H54 (cell line): ENCODE results near the gene DLX4.

Experiments used
- DNase-seq: peaks from one replicate; pipeline ENCODE4 v3.0.0; 2011; ENCODE audit warnings: low spot score, mixed read lengths; ENCODE audit not compliant: insufficient read length
- FAIRE-seq: peaks from 3 replicates; lab custom pipeline; 2011; peaks lifted over from hg19 to GRCh38; lab: Jason Lieb, UNC
- POLR2A ChIP-seq: IDR thresholded peaks from 2 replicates; pipeline ENCODE4 v1.6.1; 2011; ENCODE audit warnings: low read depth, mild to moderate bottlenecking, low read length

DLX4 gene

DNA sequence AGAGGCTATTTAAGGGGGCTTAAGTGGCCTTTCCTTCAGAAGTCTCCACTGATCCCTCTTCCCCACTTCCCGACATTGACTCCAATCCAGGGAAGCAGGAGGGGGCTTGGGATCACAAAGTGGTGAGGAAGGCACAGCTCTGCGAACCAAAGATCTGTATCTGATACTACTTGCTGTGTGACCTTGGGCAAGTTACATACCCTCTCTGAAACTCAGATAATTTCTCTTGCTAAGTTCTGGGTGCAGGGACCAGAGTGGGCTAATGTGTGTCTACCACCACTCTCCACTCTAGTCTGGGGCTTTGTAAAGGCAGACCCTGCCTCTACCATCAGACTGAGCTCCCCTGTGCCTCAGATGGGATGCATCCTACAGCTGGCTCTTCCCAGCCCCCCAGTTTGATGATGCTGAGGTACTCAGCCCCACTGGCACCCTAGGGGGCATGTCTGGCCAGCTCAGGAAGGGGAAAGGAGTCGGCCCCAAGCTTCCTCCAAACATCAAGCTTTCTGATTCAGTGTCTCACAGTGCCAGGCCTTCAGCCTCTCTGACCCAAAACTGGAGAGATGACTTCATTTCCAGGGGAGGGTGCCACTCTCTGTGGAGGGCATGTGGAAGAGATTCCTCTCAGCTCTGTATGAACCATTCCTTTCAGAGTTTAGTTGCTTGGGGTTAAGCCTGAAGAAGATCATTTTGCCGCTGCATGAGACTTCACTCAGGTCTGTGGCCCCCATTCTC, 10.9 kb downstream of the DLX4 start:
- no peak for TF ChIP-seq POLR2A
- DNase-seq (peak; percentile 76), FAIRE-seq (no peak)

DNA sequence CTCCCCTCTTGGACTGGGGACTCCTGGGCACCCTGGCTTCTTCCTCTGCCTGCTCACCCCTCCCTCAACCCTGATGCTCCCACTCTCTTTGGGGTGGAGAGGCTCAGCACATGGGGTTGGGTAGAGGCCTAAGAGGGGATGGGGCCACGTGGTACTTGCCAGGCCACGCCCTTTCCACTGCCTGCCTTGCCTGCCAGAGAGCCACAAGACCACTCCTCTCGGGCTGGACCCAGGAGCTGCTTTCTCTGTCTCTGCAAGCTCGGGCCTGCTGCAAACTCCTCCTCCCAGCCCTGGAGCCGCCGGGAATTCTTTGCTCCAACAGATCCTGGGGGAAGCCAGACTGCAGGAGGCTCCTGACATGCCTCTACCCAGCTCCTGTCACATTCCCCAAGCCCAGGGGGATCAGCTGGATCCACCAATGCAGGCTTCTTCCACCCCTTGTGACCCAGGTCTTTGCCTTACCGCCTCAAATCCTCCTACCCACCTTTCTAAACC, 11.8 kb downstream of the DLX4 start:
- FAIRE-seq (no peak), DNase-seq (no peak)
- TF ChIP-seq POLR2A = no peak

DNA sequence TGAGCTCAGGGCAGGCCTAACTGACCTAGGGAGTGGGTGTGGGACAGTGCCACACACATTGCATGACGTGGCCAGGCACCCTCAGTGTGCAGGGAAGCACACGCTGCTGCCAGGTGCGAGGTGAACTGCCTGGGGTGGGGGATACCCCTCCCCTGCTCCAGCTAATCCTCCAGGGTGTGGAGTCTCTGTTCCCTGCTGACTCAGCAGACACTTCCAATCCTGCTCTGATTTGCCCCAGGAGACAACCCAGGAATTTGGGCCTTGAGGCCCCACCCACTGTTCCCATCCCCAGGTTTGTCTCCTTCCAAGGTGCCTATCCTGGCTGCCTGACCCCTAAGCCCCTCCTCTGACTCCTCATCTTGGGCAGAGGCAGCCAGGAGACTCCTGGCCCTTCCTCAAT, 15.3 kb downstream of the DLX4 start:
- TF ChIP-seq POLR2A = no peak
- DNase-seq (no peak), FAIRE-seq (no peak)

DNA sequence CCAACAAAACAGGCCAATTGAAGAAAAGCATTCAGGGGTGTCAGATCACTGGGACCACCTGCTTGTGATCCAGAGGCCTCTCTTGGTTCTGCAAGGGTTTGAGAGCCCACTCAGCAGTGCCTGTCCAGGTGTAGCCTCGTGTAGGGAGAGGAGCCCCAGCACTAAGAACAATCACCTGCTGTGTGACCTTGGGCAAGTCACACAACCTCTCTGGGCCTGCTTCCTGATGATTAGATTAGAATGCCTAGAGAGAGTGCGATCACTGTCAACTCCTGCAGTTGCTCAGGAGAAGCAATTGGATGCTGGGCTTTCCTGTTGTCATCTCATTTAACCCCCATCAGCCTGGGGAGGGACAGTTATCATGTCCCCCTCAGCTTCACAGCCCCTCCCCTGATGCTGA, 15.8 kb downstream of the DLX4 start:
- FAIRE-seq (no peak), DNase-seq (no peak)
- TF ChIP-seq POLR2A = no peak

DNA sequence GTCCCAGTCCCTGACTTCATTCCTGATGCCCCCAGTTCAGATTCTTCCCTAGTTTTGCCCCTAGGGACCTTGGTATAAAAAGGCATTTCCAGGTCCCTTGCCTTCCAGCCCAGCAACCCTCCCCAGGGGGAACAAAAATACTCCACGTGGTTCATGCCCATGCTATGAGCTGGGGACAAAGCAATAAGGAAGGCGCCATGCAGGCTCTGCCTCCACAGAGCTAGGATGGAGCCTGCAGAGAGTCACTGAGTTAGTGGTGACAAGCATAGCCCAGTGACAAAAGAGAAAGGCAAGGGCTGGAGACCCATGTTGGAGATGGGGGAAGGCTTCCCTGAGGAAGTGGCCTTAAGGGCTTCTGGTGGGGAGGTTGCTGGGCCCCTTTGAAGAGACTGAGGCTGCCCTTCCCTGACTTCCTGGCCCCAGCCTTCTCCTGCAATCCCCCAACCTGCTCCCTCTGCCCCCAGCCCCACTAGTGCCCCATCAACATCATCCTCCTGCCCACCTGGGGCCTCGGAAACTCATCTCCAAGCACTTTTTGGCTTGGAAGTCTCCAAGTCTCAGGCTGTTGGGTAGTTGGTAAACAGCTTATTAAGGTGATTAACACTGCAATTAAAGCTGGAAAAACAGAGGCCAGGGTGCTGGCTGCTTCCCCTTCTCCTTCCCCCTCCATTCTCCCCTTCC, 16.5 kb downstream of the DLX4 start:
- TF ChIP-seq POLR2A = no peak
- FAIRE-seq (no peak), DNase-seq (no peak)

DNA sequence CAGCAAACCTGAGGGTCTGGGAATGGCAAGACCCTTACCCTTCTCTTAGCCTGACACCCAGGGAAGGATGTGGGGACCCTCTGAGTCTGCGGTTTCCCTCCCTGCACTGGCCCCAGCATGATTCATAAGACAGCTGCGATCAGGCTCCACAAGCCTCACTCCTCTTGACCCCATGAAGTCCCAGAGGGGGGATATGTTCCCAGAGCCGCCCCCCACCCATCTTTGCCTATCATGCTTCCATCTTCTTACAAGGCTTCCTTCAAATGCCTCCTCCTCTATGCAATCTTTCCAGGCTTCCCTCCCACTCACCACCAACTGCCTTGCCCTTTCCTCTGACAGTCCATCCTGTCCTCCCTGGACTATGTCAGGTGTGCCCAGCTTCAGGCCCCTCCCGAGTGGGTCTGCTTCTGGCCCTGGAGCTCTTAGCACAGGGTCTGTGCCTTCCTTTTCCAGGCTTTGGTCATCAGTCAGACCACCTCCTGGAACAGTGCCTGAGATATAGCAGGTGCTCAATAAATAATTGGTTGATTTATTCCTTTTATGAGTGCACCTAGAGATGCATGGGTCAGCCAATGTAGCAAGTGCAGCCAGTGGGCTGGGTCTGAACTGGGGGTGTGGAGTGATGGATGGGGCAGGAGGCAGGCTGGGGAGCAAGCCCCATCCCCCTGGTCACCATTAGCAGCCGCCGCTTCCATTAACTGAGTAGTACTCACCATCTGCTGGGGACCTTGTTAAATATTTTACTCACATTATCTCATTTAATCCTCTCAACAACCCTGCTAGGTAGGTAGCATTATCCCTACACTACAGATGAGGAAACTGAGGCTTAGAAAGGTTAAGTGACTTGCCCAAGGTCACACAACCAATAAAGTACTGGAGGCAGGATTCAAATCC, 17.7 kb downstream of the DLX4 start:
- FAIRE-seq (no peak), DNase-seq (no peak)
- no peak for TF ChIP-seq POLR2A

DNA sequence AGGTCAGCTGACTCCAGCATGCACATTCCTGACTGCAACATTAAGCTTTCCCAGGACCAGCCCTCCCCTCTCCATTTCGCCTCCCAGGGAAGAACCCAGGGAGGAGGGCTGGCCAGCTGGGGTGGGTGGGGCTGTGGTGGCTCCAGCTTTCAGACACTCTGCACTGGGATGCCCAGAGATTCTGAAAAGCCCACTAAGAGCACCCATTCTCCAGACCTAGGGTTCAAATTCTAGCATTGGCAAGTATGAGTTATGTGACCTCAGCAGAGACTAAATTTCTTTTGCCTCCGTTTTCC, 18.2 kb downstream of the DLX4 start:
- FAIRE-seq = no peak
- no peak for TF ChIP-seq POLR2A
- no peak for DNase-seq

DNA sequence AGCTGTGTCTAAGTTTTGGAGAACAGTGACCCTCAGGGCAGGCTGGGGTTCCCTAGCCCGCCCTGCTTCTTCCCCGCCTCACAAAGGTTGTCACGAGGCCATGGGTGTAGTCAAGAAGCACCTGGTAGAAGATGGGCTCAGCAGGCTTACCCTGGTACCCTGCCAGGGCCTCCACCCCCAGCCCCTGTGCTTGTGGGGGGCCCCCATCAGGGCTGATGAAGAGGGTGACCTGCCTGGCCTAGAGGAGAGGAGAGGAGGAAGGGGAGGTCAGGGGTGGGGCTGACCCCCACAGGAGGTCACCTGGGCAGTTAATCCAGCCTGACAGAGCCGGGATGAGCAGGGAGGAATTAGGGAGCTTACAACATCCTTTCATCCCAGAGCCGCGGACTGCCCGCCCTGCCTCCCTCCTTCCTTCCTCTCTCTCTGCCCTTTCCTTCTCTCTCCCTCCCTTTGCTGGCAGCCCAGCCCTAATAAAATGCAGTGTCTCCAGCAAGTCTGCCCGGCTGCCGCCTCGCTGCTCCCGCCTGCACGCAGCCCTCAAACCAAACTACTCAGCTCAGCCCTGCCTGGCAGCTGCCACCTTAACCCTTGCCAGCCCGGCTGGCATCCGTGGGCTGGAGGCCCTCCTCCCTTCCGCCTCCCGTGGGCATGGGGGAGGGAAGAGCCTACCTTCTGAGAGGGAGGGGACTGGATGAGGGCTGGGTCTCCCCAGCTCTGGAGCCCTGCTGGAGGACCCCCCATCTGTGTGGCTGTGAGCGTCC, 18.9 kb downstream of the DLX4 start:
- TF ChIP-seq POLR2A = 0 out of 2 replicates have a peak, but pooled peaks have one; percentile 3
- no peak for FAIRE-seq
- peak; percentile 93 for DNase-seq

DNA sequence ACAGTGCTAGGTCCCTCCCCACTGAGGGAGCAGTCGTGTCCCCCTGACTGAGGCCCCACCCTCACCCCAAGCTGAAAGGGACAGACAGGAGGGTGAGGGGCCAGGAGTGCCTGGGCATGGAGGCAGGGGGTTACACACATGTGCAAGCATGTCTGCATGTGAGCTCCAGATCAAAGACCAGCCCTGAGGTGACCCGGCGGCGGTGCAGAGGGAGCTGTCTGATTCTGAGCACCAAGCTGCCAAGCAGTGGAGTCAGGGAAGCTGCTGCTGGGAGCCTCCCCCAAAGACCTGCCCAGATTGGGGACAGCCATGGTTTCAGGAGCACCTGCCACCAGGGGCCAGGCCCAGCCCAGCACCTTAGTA, 20.5 kb downstream of the DLX4 start:
- TF ChIP-seq POLR2A = no peak
- FAIRE-seq = no peak
- no peak for DNase-seq

DNA sequence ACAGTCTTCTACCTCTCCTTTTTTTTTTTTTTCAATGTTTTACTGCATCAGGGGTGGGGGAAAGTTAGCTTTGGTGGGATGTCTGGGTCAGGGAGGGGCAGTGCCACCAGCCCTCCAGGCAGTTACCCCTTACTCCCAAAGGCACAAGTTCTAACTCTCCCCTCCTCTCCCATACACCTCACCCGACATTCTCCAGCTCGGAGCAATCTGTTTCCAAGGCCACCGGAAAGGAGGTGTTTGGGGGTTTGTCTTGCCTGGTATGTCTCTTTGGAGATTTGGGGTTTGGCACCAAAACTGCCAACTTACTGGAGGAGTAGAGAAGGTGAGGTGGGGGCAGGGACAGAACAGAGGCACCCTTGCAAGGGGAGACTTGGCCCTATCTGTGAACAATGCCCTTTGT, 21.3 kb downstream of the DLX4 start:
- TF ChIP-seq POLR2A = no peak
- DNase-seq = no peak
- FAIRE-seq = no peak

DNA sequence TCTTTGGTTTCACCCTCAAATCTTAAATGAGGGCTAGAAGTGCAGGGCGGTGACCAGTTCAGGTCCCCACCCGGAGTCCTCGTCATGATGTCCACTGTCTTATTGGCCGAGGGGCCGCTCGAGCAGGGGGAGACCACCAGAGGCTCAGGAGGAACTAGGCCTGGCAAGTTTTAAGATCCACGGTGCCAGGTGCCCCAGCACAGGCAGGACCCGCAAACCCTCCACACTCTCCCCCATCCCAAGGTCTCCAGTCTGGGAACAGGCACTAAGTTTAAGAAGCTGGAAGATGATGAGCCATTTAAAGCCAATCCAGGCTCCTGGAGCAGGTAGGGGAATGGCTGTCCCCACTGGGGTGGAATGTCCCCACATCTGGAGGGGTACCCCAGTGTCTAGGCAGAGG, 21.9 kb downstream of the DLX4 start:
- TF ChIP-seq POLR2A = no peak
- FAIRE-seq (no peak), DNase-seq (no peak)

DNA sequence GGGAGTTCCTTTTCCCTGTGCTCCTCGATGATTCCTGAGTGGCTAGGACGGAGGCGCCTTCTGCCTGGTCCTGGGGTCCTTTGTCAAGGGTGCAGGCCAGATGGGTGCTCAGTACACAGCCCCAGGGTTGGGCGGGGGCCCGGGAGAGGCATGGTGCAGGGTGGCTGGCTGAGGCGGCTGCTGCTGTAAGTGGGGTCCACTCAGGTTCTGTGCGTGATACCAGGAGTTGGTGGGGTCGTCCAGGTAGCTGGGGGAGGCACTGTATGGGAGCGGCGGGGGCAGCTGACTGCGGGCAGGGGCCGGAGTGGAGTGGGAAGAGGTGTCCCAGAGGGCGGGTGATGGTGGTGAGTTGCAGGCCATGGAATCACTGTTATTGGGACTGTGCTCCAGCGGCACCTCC, 22.4 kb downstream of the DLX4 start:
- no peak for DNase-seq
- FAIRE-seq = no peak
- no peak for TF ChIP-seq POLR2A

DNA sequence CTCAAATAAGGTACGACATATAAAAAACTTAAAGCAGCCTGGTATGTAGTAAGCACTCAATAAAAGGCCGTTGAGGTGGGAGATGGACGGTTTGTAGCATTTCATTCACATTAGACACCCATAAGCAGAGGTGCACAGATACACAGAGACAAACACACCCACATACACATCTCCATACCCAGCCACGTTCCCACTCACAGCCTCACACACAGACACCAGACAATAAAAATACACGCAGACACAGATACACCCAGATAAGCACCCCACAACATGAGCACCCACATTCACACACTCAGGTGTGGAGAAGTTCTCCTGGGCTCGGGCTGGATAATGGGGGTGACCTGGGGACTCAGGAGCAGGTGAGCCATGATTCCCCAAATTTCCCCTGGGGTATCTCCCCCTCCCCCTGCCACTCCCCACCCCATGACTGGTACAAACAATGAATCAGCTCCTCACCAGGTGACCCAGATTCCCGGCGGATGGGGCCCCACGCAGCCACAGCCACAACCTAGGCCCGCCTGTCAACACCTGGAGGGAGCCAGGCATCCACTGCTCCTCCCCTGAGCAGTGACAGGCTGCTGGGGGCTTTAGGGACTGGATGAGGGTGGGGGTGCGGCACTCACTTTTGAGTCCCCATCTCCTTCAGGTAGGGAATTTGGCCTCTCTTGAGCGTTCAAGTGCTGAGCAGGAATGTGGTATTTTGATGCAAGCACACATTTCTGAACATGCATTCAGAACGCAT, 23.4 kb downstream of the DLX4 start:
- TF ChIP-seq POLR2A = no peak
- DNase-seq = no peak
- FAIRE-seq = no peak

DNA sequence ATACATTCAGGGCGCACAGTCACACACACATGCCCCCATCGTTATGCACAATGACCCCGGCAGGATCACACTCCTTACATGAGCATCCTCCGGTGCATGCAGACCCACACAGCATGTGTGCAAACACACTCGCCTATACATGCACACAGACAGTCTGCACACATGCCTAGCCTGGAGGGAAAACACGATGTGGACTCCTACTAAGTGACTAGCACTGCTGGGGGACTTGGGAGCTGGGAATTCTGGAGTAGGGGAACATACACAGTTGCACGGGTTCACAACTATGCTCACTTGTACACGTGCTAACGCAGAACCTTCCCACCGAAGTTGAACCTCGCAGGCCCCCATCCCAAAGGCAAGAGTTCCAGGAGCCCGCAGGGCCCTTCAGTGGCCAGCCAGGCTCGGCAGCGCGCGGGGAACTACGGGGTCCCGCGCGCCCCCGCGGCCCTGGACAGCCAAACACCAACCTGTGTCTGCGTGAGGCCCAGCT, 24.0 kb downstream of the DLX4 start:
- no peak for FAIRE-seq
- TF ChIP-seq POLR2A = no peak
- no peak for DNase-seq
